GM12892 (cell line): ENCODE measurements around the gene MRGPRX4. TPM values are rescaled to one million over a fixed set of nuclear protein-coding genes. Genes with fewer than 3 reads are reported as not detected.
"Not testable (repeated sequence)": the region's sequence is repeated elsewhere in the genome, so short reads cannot be mapped to it uniquely, and the experiment has no call there.

ENCODE experiments used
- DNase-seq: peaks from one replicate; pipeline ENCODE4 v3.0.0; 2011; ENCODE audit not compliant: insufficient read length
- FAIRE-seq: peaks from 2 replicates; lab custom pipeline; 2011; peaks lifted over from hg19 to GRCh38; lab: Jason Lieb, UNC
- POLR2A ChIP-seq: IDR thresholded peaks from 2 replicates; pipeline ENCODE4 v1.6.1; 2011; ENCODE audit warnings: low read depth, low read length, control low read depth
- POLR2AphosphoS5 ChIP-seq: IDR thresholded peaks from 2 replicates; pipeline ENCODE4 v1.6.1; 2011; ENCODE audit warnings: low read depth, low read length, control low read depth
- TAF1 ChIP-seq: IDR thresholded peaks from 2 replicates; pipeline ENCODE4 v1.6.1; 2011; ENCODE audit warnings: low read depth, mild to moderate bottlenecking, control low read depth, low read length, borderline replicate concordance
- polyA plus RNA-seq: library from polyadenylated mRNA; unstranded; fragments of >200 nt; gene quantifications from one replicate; pipeline ENCODE4 v1.2.1, GENCODE V29; 2012; ENCODE audit warnings: missing spikeins, inconsistent platforms; ENCODE audit not compliant: missing spikeins

Gene MRGPRX4
- polyA plus RNA-seq, result not detected

DNA sequence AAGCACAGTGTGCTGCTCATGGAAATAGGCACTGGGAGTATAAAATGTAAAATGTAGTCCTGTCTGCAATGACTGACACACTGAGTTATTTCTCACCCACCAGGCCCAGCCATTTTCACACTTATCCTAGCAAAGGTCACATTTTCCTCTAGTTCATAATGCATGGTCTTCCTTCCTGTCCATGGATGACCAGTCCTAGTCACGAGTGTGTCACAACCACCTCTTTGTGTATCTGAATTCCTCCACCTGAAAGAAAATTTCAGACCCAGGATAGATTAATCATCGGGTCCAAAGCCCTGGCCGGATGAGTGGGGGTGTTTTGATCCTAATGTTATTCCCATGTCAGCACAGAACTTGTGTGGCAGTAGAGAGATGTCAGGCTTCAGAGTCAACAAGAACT is at the start of gene MRGPRX4:
MRGPRX4 (plus strand) TSS at position 172 of the 400 bp plus-strand sequence. CDS start 420 bp downstream, outside the sequence.
- no peak for TF ChIP-seq TAF1
- no peak for TF ChIP-seq POLR2A
- no peak for TF ChIP-seq POLR2AphosphoS5
- FAIRE-seq, result no peak
- no peak for DNase-seq

DNA sequence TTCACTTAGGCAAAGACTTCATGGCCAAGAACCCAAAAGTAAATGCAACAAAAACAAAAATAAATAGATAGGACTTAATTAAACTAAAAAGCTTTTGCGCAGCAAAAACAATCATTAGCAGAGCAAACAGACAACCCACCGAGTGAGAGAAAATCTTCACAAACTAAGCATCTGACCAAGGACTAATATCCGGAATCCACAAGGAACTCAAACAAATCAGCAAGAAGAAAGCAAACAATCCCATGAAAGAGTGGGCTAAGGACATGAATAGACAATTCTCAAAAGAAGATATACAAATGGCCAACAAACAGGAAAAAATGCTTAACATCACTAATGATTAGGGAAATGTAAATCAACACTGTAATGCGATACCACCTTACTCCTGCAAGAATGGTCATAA is 41.5 kb upstream of the MRGPRX4 start:
- DNase-seq, FAIRE-seq: not testable (repeated sequence)

GRCh38 chr11:18132341-18132740 is 40.3 kb upstream of the MRGPRX4 start, which contains the start of gene MRGPRX3:
Gene MRGPRX3, plus strand, starts transcription at chr11:18132571. Its CDS starts 4,632 bp downstream, at chr11:18137203.
- DNase-seq, result no peak
- FAIRE-seq, result no peak
- TF ChIP-seq POLR2A, result no peak
- TF ChIP-seq TAF1, result no peak
- TF ChIP-seq POLR2AphosphoS5, result no peak

GRCh38 chr11:18135308-18135707 is 37.3 kb upstream of the MRGPRX4 start:
- TF ChIP-seq POLR2A (no peak), POLR2AphosphoS5 (no peak), TAF1 (no peak)
- FAIRE-seq, result no peak
- DNase-seq, result no peak

- no peak for DNase-seq
- TF ChIP-seq POLR2AphosphoS5 (no peak), TAF1 (no peak), POLR2A (no peak)
- FAIRE-seq, result no peak
Measured at GRCh38 chr11:18137186-18137800, 35.3 kb upstream of the MRGPRX4 start.

DNA sequence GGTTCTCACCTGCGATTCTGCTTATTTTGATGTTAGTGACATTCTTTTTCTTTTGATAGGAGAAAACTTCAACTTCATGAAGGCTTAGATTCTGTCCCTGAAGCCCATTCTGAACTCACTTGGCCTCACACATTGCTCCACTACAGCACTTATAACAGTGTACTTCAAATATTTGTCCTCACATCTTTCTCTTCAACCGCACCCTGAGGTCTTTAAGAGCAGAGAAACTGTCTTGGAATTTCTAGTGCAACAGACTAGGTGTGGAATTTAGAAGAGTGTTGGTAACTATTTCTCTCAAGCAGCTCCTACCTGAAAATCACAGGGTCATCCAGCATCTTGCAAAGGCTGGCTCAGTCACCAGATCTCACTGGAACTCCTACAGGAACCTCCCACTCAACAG is 32.5 kb upstream of the MRGPRX4 start:
- no peak for FAIRE-seq
- DNase-seq, result no peak
- TF ChIP-seq TAF1 (no peak), POLR2A (no peak), POLR2AphosphoS5 (no peak)

- FAIRE-seq (no peak), DNase-seq (no peak)
- TF ChIP-seq POLR2AphosphoS5, result no peak
- no peak for TF ChIP-seq POLR2A
- no peak for TF ChIP-seq TAF1
Measured at GRCh38 chr11:18144243-18144642, 28.4 kb upstream of the MRGPRX4 start.

DNA sequence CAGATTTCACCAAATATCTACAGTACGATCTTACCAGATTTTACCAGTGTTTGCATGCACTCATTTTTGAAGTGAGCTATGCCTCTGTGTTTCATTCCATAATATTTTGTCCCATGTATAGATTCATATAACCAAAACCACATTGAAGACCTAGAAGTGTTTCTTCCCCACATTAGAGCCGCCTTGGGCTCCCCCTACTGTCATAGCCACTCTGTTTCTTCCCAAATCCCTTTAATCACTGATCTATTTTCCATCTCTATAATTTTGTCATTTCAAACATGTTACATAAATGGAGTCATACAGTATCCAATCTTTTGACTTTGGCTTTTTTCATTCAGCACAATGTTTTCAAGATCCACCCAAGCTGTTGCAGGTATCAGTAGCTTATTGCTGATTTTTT is 27.6 kb upstream of the MRGPRX4 start:
- FAIRE-seq (no peak), DNase-seq (no peak)
- TF ChIP-seq POLR2AphosphoS5, result no peak
- TF ChIP-seq TAF1, result no peak
- no peak for TF ChIP-seq POLR2A

DNA sequence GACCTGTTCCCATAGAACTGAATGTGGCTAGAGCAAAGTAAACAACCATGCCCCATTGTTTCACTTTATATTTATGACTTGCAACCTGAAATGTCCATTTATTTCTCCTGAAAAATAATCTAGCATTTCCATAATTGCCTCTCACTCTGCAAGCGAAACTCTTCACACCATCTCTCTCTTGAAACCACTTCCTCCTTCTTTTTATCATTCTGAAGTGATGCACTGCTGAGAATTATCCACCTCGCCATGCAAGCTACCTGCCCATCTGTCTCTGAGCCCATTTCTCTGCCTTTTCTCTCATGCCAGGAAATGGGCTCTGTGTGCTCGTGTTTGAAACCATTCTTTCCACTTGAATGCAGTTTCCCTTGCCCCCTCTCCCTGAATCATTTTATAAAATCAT is 26.8 kb upstream of the MRGPRX4 start:
- DNase-seq (no peak), FAIRE-seq (no peak)
- no peak for TF ChIP-seq POLR2AphosphoS5
- TF ChIP-seq TAF1, result no peak
- TF ChIP-seq POLR2A, result no peak

- DNase-seq (no peak), FAIRE-seq (no peak)
- TF ChIP-seq POLR2A, result no peak
- no peak for TF ChIP-seq POLR2AphosphoS5
- no peak for TF ChIP-seq TAF1
Measured at GRCh38 chr11:18151581-18151980, 21.1 kb upstream of the MRGPRX4 start.

GRCh38 chr11:18168372-18168771 is 4.3 kb upstream of the MRGPRX4 start:
- TF ChIP-seq POLR2AphosphoS5 (no peak), TAF1 (no peak), POLR2A (no peak)
- DNase-seq (no peak), FAIRE-seq (no peak)

- FAIRE-seq (no peak), DNase-seq (no peak)
- no peak for TF ChIP-seq TAF1
- TF ChIP-seq POLR2A, result no peak
- no peak for TF ChIP-seq POLR2AphosphoS5
Measured at GRCh38 chr11:18171377-18172000, 1.1 kb upstream of the MRGPRX4 start.
